H1 (cell line): ENCODE data around the gene AK8. TPM values are rescaled to one million over a fixed set of nuclear protein-coding genes. Genes with fewer than 3 reads are reported as not detected.

ENCODE experiments used
- NRF1 ChIP-seq: IDR thresholded peaks from 2 replicates; pipeline ENCODE4 v1.6.1; 2011; ENCODE audit warnings: mild to moderate bottlenecking, low read depth, low read length, improper control_type of control experiment
- SIN3A ChIP-seq, 2 experiments: IDR thresholded peaks in 1 of 2; conservative IDR thresholded peaks in 1 of 2; 2 replicates each; pipeline ENCODE4 v1.6.1; 2011 to 2012; ENCODE audit warnings: low read length in 2 of 2, improper control_type of control experiment in 1 of 2, low read depth in 1 of 2, mild to moderate bottlenecking in 1 of 2
- polyA plus RNA-seq, 7 experiments: library from polyadenylated mRNA; depleted of rRNA in 3 of 7; stranded (reverse) in 5 of 7; unstranded in 2 of 7; fragments of >200 nt in 5 of 7; fragments of 200-250 nt in 2 of 7; gene quantifications; 1 replicate in 5 of 7; 2 replicates in 1 of 7; 4 replicates in 1 of 7; pipeline versions ENCODE4 v1.2.1 to v1.2.3, GENCODE V29; 2011 to 2013; ENCODE audit warnings: missing spikeins in 2 of 7, mixed read lengths in 2 of 7
- total RNA-seq: library from RNA; stranded (reverse); fragmentation: NEBNext Ultra II Directional; extraction: Animal tissue kit (Norgen Biotek cat#: 25700); gene quantifications from 2 replicates; pipeline ENCODE4 v1.2.1, GENCODE V29; 2021

AK8 gene
- total and polyA plus RNA-seq, 2 of the 8 experiments (the other 6 are each of a cell fraction or from before 2014, with no cell fraction given) = 0.35 to 0.48 TPM

DNA sequence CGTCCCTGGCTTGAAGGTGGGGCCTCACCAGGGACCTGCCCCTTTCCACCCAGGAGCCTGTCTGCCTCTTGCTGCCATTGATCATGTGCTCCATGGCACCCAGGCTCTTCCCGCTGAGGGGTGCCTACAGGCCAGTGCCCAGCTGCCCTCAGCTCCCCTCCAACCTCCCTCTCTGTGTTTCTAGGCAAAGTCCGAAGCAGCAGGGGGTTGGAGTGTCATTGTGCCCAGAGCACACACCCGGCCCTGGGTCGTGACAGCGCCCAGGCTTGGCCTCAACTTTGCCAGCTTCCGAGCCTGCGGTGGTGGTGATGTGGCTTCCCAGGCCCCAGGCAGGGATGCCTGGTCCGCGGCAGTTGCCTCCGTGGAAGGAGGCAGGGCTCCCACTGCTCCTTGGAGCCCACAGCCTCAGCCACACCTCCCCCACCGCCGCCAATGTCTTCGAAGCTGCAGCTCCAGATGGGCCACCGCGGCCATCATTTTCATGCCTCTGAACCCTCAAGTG lies 155.5 kb downstream of the AK8 start (continued):
- no peak for TF ChIP-seq SIN3A (conservative IDR thresholded peaks at IDR 0.05 in 1 of 2, IDR thresholded peaks at IDR 0.05 in 1 of 2; ENCODE audit: low read depth in 1 of 2, low read length in 2 of 2)
- TF ChIP-seq NRF1 = no peak
